HG03342 (cell line): ENCODE measurements around the gene PAX3.

Experiments
- ATAC-seq: cut with Tn5 transposase; IDR thresholded peaks from one replicate; pipeline ENCODE4 v1.9.1; 2021; ENCODE audit warnings: mild to moderate bottlenecking, moderate library complexity; ENCODE audit not compliant: unreplicated experiment

Gene PAX3

GRCh38 chr2:222271854-222272253, 26.9 kb downstream of the PAX3 start:
- ATAC-seq, result no peak

GRCh38 chr2:222270396-222270795, 28.4 kb downstream of the PAX3 start:
- ATAC-seq, result no peak

DNA sequence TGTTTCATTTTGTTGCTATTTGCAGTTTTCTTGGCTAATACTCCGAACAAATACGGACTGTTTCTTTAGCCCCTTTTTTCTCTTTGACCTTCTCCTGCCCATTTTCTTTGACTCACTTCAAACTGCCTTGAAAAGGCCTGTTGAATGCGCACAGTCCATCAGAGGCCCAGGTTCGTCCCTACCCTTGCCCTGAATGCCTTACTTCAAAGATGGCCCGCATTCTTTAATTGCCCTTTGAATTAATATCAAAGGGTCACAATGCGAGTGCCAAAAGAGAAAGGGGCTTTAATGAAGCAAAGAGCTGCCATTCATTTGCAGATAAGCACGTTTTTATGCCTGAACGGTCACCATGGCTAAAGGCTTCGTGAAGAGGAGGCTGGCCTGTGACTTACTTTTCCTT, 29.7 kb downstream of the PAX3 start:
- ATAC-seq, result no peak

- no peak for ATAC-seq
Measured at GRCh38 chr2:222268311-222268990, 30.3 kb downstream of the PAX3 start.

- no peak for ATAC-seq
Measured at GRCh38 chr2:222264791-222265320, 33.9 kb downstream of the PAX3 start.

- ATAC-seq, result no peak
Measured at GRCh38 chr2:222261504-222261903, 37.3 kb downstream of the PAX3 start.

DNA sequence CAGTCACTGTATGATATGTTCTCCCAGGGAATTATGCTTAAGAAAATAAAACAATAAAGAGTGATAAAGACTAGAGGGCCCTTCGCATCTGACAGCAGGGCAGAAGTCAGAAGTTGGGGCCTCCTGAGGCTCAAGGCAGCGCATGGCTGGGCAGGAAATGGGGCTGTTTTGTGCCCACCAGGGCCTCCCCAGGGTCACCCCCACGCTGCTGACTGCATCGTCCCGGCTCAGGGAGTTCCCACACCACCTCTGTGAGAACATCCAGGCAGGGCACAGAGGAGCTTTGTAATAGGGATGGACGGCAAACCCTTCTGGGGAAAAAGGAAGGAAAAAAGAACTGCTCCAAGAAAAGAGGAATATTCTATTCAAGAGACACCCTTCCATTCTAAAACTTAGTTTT, 41.2 kb downstream of the PAX3 start:
- no peak for ATAC-seq

- no peak for ATAC-seq
Measured at GRCh38 chr2:222256250-222256649, 42.5 kb downstream of the PAX3 start.

DNA sequence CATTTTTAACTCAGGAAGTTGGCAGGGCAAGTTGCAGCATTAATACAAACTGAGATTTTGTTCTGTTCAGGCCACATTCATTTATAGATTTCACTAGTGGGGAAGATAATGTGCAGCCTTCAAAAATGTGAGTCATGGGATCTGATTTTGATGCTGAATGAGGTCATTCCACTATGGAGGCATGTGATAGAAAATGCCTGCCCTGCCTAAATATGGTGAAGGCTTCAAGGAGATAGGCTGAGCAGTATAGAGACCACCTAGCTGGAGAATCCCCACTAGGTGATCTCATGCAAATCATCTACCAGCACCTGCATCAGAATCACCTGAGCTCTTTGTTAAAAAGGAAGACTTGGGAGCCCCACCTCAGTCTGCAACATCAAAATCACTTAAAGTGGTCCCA, 43.7 kb downstream of the PAX3 start:
- ATAC-seq, result no peak

DNA sequence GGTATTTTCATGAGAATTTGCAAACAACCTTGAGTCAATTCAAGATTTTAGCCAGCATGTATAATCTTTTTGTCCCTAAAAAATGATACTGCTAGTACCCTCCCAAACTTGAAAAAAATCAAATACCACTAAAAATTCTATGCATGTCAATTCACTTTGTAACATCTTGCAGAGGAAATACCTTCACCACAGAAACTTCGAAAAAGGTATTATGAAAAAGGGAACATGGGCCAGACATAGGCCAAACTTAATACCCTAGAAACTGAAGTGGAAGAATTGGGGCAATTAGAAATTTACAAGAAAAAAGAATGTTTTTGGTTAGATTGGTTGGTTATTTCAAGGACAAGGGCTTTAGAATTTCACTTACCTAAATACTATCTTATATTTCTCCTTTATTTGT, 48.5 kb downstream of the PAX3 start:
- ATAC-seq, result no peak

GRCh38 chr2:222249444-222249843, 49.4 kb downstream of the PAX3 start:
- no peak for ATAC-seq

GRCh38 chr2:222248818-222249217, 50.0 kb downstream of the PAX3 start:
- no peak for ATAC-seq

GRCh38 chr2:222248256-222248655, 50.5 kb downstream of the PAX3 start:
- ATAC-seq, result no peak

DNA sequence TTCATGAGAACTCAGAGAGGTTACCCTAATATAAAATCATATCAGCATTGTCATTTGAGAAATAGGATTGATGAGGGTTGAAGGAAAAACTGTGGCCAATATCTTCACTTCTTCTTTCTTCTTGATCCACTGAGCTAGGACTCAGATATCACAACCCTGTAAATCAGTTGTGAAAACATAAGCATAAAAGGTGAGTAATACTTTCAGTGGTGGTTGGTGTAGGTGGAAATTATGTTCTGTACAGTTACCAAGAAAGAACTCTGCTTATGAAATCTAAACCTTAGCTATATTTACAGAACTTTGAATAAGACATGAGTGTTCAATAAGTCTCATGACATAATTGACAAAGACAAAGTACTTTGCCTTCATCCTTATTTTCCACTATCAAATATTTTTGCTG, 56.3 kb downstream of the PAX3 start:
- no peak for ATAC-seq

- ATAC-seq, result no peak
Measured at GRCh38 chr2:222241128-222241870, 57.5 kb downstream of the PAX3 start.

GRCh38 chr2:222240676-222241049, 58.1 kb downstream of the PAX3 start:
- ATAC-seq, result no peak

DNA sequence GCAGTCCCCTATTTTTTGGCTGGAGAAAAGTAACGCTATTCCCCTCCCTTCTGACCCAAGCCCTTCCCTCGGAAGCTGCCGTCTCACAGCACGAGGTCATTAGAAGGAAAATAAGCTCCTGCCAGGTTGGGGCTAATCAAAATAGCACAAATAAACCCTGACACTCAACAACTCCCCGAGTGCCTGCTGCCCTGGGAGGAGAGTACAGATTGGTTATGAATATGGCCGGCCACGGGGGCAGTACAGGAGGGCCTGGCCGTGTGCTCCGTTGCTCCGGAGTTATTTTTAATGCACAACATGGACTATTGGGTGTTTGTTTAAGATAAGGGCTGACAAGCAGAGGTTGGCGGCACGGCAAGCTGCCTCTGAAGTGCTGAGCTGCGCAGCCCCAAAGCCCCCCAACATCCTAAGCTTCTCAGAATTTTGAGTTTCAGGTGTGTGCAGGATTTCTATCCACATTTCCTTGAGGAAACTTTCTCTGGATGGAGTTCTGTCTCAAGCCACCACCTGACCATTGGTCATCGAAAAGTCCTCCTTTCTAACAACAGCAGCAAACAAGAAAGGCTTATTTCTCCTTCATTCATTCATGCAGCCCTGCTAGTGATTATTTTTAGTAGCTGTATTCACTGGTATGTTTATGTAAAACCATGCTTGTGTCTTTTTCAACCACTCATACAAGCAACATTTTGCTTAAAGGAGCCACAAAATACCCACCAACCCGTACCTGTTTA, 58.7 kb downstream of the PAX3 start:
- ATAC-seq, result no peak

DNA sequence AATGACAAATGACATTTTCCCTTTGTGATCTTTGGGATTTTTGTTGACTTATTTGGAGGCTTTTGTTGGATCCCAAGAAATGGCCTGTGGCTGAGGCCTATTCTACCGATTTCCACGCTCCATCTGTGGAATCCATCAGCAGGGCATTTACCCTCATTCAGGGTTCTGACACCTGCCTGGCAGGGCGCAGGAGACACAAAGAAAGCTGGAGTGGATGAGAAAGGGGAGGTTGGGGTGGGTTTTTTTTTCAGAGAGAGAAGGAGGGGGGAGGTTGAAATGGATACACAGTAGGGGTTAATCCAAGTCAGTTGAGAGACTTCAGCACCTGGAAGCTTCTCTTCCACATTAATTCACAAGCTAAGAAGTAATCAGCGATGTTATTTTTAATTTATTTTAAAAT, 59.7 kb downstream of the PAX3 start:
- ATAC-seq, result no peak

DNA sequence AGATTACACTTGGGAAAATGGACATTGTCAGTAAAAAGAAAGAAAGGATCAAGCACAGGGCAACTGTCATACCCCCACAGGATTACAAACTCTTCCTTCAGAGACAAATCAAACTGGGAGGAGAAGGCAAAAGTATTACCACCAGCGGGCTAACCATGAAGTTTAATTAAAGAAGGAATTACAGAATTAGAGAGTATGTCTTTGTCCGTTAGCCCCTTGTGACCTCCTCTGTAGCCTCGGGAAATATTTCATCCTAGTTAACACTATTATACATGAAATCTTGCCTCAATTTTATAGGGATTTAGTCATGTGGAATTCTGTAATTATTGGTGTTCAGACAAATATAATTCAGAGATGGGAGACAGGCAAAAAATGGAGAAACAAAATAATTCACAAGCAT, 60.7 kb downstream of the PAX3 start:
- ATAC-seq, result no peak

DNA sequence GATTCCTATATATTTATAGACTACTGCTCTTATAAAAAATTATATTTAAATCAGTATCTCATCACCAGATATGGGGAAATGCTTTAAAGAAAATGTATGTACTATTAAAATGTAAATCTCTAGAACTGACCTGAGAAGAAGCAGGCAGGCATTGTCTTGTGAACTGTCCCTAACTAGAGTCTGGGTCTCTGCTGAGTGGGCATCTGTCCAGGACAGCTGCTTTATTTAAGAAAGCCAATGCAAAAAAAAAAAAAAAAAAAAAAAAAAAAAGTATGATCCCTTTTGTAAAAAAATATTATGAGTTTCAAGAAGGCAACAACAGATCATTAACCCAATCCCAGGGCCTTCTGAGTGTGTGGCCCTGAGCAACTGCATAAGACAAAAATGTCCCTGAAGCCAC, 66.0 kb downstream of the PAX3 start:
- ATAC-seq, result no peak

DNA sequence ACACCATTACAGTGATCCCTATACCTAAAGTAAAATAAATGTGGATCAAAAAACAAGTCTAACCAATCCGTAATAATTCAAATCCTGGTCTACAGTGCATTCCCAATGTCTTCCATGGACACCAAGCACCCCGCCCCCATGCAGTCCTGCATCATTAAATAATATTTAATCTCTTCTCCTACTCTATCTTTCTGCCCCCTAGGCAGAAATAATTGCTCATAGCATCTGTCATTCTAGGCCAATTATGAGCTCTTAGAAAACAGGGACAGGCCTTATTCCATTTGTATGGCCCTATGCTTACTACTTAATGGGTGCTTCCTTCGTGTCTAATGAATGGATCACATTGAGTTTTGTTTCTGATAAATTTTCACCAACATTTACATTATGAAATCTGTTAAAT, 66.4 kb downstream of the PAX3 start:
- ATAC-seq, result no peak

DNA sequence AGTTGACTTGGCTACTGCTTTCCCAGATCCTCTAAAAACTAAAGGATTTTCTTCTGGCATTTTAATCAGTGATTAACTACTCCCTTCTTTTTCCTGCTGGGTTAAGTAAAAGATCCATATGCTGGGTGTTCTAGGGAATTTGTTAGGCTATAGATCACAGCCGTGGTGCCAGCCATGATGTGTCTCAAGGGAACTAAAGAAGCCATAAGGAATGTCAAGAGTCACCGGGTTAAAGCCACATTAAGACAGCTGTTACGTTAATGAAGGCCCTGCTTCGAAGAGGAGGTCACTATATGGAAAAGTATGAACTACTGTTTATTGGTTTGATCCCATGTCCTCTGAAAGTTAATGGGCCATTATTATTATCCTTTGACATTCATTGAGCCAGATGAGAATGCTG, 70.7 kb downstream of the PAX3 start:
- no peak for ATAC-seq
